ENCODE results near the gene GYPC. TPM values are rescaled to one million over a fixed set of nuclear protein-coding genes. Genes with fewer than 3 reads are reported as not detected.

GYPC gene
- total RNA-seq, 1 experiment from 2014 or later = 28.1 TPM

DNA sequence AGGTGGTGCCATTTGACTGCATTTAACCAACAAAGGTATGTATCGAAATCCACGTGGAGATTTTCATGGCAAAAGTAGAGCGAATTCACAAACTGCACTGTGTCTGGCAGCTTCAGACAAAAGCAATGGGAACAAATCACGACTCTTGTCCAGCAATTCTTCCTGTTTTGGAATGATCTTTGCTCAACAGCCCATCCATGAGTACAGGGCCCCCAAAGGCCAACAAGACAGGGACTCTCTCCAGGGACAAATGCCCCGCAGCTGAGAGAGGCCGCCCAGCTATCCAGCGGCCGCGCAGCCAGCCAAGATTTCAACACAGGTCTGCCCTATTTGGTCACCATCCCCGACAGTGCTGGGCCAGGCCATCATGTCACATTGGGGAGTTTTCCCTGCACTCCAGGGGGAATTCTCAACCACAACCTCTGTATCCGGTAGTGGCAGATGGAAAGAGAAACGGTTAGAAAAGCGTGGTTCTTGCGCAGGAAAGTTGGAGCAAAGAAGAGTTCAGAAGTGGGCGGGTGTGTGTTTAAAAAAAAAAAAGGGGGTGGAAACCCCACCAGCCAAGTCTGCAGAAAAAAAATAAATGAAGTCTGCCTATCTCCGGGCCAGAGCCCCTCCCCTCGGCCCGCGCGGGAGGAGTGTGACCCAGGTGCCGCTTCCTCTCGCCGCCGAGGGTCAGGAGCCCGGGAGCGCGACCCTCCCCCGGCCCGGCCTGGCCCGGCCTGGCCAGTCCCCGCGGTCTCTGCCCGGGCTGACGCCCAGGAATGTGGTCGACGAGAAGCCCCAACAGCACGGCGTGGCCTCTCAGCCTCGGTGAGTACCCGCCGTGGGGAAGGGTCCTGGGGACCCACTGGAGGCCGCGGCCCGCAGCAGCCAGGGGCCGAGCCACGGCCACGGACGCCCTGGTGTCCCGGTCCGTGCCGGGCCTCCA is at the start of gene GYPC (continued):
- TF ChIP-seq, protein P1, sequence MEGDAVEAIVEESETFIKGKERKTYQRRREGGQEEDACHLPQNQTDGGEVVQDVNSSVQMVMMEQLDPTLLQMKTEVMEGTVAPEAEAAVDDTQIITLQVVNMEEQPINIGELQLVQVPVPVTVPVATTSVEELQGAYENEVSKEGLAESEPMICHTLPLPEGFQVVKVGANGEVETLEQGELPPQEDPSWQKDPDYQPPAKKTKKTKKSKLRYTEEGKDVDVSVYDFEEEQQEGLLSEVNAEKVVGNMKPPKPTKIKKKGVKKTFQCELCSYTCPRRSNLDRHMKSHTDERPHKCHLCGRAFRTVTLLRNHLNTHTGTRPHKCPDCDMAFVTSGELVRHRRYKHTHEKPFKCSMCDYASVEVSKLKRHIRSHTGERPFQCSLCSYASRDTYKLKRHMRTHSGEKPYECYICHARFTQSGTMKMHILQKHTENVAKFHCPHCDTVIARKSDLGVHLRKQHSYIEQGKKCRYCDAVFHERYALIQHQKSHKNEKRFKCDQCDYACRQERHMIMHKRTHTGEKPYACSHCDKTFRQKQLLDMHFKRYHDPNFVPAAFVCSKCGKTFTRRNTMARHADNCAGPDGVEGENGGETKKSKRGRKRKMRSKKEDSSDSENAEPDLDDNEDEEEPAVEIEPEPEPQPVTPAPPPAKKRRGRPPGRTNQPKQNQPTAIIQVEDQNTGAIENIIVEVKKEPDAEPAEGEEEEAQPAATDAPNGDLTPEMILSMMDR (IDR thresholded peaks at IDR 0.05) = no peak
- TF ChIP-seq ESRRA (CRISPR knock-in tag; IDR thresholded peaks at IDR 0.05; ENCODE audit: borderline replicate concordance) = no peak
- no peak for TF ChIP-seq CBFB (CRISPR knock-in tag; IDR thresholded peaks at IDR 0.05; ENCODE audit: low read depth)

GRCh38 chr2:126614524-126615227 is 41.3 kb upstream of the GYPC start:
- peaks cover 22% of the 10 kb centered on the region for H3K9me3 Mint-ChIP-seq
- H3K27ac Mint-ChIP-seq = no peak overlapping the region
- ATAC-seq (no peak), DNase-seq (ENCODE audit: low spot score) (no peak)
- ChIA-PET CTCF (no interaction called here), POLR2A (interaction anchor here (0.6 kb wide), 1 partner anchor 168 kb away, joined by 6 read pairs; no protein-coding TSS in a partner anchor)
- no peaks in the 10 kb centered on the region for H3K36me3 Mint-ChIP-seq
- H3K27me3 Mint-ChIP-seq (ENCODE audit: low read depth) = no peaks in the 10 kb centered on the region
- no peaks in the 10 kb centered on the region for H3K4me1 Mint-ChIP-seq
- TF ChIP-seq, protein P2, sequence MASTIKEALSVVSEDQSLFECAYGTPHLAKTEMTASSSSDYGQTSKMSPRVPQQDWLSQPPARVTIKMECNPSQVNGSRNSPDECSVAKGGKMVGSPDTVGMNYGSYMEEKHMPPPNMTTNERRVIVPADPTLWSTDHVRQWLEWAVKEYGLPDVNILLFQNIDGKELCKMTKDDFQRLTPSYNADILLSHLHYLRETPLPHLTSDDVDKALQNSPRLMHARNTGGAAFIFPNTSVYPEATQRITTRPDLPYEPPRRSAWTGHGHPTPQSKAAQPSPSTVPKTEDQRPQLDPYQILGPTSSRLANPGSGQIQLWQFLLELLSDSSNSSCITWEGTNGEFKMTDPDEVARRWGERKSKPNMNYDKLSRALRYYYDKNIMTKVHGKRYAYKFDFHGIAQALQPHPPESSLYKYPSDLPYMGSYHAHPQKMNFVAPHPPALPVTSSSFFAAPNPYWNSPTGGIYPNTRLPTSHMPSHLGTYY (CRISPR knock-in tag; IDR thresholded peaks at IDR 0.05) = no peak
- TF ChIP-seq, protein P3, sequence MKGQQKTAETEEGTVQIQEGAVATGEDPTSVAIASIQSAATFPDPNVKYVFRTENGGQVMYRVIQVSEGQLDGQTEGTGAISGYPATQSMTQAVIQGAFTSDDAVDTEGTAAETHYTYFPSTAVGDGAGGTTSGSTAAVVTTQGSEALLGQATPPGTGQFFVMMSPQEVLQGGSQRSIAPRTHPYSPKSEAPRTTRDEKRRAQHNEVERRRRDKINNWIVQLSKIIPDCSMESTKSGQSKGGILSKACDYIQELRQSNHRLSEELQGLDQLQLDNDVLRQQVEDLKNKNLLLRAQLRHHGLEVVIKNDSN (CRISPR knock-in tag; IDR thresholded peaks at IDR 0.05) = no peak
- no peak for TF ChIP-seq ZNF263 (CRISPR knock-in tag; IDR thresholded peaks at IDR 0.05; ENCODE audit: low read depth)
- TF ChIP-seq ZNF512 (CRISPR knock-in tag; IDR thresholded peaks at IDR 0.05; ENCODE audit: borderline replicate concordance) = no peak
- no peak overlapping the region for H3K4me3 Mint-ChIP-seq

DNA sequence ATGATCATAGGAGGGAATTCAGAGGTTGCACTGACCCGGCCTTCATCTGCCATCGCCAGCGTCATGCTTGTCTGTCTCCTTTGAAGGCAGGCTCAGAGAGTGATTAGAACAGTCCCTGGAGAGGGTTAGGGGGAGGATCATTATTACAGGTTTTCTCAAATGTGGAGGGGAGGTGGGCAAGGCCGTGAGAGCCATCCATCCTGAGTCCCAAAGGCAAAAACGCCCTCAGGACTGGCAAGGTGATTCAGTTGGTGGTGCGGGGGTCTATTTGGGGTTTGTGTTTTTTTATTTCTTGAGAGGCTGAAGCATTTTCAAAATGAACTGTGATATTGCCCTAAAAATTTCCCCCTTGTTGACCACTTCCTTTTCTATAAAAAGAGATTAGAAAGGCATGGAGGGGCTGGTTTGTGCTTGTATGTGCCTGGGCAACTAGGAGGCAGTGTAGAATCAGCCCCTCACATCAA is 39.3 kb upstream of the GYPC start:
- no peak overlapping the region for H3K27ac Mint-ChIP-seq
- no peak for DNase-seq (ENCODE audit: low spot score)
- H3K27me3 Mint-ChIP-seq (ENCODE audit: low read depth) = no peaks in the 10 kb centered on the region
- ChIA-PET POLR2A (no interaction called here), CTCF (interaction anchor here (0.8 to 1.5 kb wide), 3 partner anchors 19 to 160 kb away, joined by 3 to 4 read pairs (median 3); no protein-coding TSS in a partner anchor)
- peaks cover 31% of the 10 kb centered on the region for H3K9me3 Mint-ChIP-seq
- no peaks in the 10 kb centered on the region for H3K4me1 Mint-ChIP-seq
- ATAC-seq = no peak
- H3K4me3 Mint-ChIP-seq = no peak overlapping the region
- H3K36me3 Mint-ChIP-seq = peaks cover 7% of the 10 kb centered on the region
- no peak for TF ChIP-seq OVOL2 (CRISPR knock-in tag; IDR thresholded peaks at IDR 0.05; ENCODE audit: borderline replicate concordance)
- TF ChIP-seq, protein P4, sequence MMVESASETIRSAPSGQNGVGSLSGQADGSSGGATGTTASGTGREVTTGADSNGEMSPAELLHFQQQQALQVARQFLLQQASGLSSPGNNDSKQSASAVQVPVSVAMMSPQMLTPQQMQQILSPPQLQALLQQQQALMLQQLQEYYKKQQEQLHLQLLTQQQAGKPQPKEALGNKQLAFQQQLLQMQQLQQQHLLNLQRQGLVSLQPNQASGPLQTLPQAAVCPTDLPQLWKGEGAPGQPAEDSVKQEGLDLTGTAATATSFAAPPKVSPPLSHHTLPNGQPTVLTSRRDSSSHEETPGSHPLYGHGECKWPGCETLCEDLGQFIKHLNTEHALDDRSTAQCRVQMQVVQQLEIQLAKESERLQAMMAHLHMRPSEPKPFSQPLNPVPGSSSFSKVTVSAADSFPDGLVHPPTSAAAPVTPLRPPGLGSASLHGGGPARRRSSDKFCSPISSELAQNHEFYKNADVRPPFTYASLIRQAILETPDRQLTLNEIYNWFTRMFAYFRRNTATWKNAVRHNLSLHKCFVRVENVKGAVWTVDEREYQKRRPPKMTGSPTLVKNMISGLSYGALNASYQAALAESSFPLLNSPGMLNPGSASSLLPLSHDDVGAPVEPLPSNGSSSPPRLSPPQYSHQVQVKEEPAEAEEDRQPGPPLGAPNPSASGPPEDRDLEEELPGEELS (CRISPR knock-in tag; IDR thresholded peaks at IDR 0.05) = no peak
- no peak for TF ChIP-seq AR (CRISPR knock-in tag; IDR thresholded peaks at IDR 0.05)
- TF ChIP-seq STAT6 (CRISPR knock-in tag; conservative IDR thresholded peaks at IDR 0.05; ENCODE audit: low read depth) = no peak
- TF ChIP-seq SOX15 (CRISPR knock-in tag; IDR thresholded peaks at IDR 0.05) = no peak
- TF ChIP-seq HMGXB4 (CRISPR knock-in tag; IDR thresholded peaks at IDR 0.05) = no peak
